PFSK-1 (cell line): Measurements from ENCODE around the gene PTPRK.

ENCODE experiments used
- FOXP2 ChIP-seq: optimal IDR thresholded peaks from 2 replicates; pipeline ENCODE3; 2011; ENCODE audit warnings: borderline replicate concordance, control low read depth, inconsistent platforms; ENCODE audit not compliant: insufficient read depth; ENCODE audit errors: extremely low read length, extremely low read depth
- POLR2AphosphoS5 ChIP-seq: IDR thresholded peaks from 2 replicates; pipeline ENCODE4 v1.6.1; 2012; ENCODE audit warnings: low read depth, mild to moderate bottlenecking, control low read depth, low read length, moderate library complexity
- TAF1 ChIP-seq: IDR thresholded peaks from 2 replicates; pipeline ENCODE4 v1.6.1; 2012; ENCODE audit warnings: low read length, control low read depth, borderline replicate concordance; ENCODE audit not compliant: insufficient read depth
- TF ChIP-seq, protein P1 (sequence below), 2 experiments: IDR thresholded peaks; 2 replicates each; pipeline versions ENCODE4 v1.6.1 to v1.8.0; 2011 to 2012; ENCODE audit warnings: low read depth in 2 of 2, low read length in 2 of 2, control low read depth in 1 of 2, inconsistent platforms in 1 of 2, mild to moderate bottlenecking in 1 of 2, moderate library complexity in 1 of 2; ENCODE audit not compliant: insufficient read depth in 1 of 2

DNA sequence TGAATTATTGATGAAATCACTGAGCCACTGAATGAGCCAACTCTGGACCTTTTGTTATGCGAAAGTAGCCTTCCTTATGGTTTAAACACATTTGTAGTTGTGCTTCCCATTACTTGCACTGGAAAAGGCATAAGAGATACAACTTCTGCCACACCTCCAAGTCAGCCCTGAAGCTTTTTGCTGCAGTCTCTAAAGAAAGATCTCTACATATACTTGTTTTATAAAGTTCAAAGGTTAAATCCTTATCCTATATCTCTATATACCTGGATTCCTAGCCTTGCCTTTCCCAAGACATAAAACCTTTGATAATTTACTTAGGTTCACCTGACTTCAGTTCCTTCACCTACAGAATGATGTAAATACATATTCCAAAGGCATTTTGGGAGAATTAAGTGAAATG, 132.0 kb downstream of the PTPRK start:
- TF ChIP-seq FOXP2 (no peak), POLR2AphosphoS5 (no peak), TAF1 (no peak)
- TF ChIP-seq, protein P1, sequence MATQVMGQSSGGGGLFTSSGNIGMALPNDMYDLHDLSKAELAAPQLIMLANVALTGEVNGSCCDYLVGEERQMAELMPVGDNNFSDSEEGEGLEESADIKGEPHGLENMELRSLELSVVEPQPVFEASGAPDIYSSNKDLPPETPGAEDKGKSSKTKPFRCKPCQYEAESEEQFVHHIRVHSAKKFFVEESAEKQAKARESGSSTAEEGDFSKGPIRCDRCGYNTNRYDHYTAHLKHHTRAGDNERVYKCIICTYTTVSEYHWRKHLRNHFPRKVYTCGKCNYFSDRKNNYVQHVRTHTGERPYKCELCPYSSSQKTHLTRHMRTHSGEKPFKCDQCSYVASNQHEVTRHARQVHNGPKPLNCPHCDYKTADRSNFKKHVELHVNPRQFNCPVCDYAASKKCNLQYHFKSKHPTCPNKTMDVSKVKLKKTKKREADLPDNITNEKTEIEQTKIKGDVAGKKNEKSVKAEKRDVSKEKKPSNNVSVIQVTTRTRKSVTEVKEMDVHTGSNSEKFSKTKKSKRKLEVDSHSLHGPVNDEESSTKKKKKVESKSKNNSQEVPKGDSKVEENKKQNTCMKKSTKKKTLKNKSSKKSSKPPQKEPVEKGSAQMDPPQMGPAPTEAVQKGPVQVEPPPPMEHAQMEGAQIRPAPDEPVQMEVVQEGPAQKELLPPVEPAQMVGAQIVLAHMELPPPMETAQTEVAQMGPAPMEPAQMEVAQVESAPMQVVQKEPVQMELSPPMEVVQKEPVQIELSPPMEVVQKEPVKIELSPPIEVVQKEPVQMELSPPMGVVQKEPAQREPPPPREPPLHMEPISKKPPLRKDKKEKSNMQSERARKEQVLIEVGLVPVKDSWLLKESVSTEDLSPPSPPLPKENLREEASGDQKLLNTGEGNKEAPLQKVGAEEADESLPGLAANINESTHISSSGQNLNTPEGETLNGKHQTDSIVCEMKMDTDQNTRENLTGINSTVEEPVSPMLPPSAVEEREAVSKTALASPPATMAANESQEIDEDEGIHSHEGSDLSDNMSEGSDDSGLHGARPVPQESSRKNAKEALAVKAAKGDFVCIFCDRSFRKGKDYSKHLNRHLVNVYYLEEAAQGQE (IDR thresholded peaks at IDR 0.05; ENCODE audit: insufficient read depth in 1 of 2, low read depth in 2 of 2, low read length in 2 of 2): no peak
